ENCODE measurements around the gene CABCOCO1. TPM values are rescaled to one million over a fixed set of nuclear protein-coding genes. Genes with fewer than 3 reads are reported as not detected.

Gene CABCOCO1
- total and polyA plus RNA-seq, 2 of the 13 experiments (the other 11 are each of a cell fraction or from before 2014, with no cell fraction given), result not detected

DNA sequence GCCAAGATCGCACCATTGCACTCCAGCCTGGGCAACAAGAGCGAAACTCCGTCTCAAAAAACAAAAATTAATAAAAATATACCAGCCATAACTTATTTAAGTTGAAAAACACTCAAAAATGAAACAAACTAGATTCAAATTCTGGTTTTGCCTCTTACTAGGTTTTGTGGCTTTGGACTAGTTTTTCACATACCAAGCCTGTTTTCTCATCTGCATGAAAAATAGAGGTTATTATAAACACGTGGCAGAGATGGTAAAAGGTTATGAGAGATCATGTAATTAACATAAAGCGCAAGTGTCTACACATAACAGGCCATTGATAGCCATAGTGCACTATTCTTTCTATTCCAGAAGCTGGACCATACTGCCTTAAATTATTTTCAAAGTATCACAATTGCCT, 35.5 kb upstream of the CABCOCO1 start:
- TF ChIP-seq HIVEP1 (CRISPR knock-in tag; IDR thresholded peaks at IDR 0.05) (no peak), ZNF891 (CRISPR knock-in tag; IDR thresholded peaks at IDR 0.05) (no peak), ZNF850 (CRISPR knock-in tag; conservative IDR thresholded peaks at IDR 0.05) (no peak), ZNF33A (CRISPR knock-in tag; IDR thresholded peaks at IDR 0.05; ENCODE audit: borderline replicate concordance) (no peak), DMAP1 (CRISPR knock-in tag; IDR thresholded peaks at IDR 0.05) (no peak), KMT2B (CRISPR knock-in tag; IDR thresholded peaks at IDR 0.05) (no peak), SNAPC2 (CRISPR knock-in tag; IDR thresholded peaks at IDR 0.05) (no peak), ZNF207 (IDR thresholded peaks at IDR 0.05; ENCODE audit: borderline replicate concordance) (no peak), BCL6 (CRISPR knock-in tag; IDR thresholded peaks at IDR 0.05) (no peak), MEF2D (CRISPR knock-in tag; IDR thresholded peaks at IDR 0.05) (no peak), ZNF746 (CRISPR knock-in tag; IDR thresholded peaks at IDR 0.05) (no peak)
- TF ChIP-seq, protein P1, sequence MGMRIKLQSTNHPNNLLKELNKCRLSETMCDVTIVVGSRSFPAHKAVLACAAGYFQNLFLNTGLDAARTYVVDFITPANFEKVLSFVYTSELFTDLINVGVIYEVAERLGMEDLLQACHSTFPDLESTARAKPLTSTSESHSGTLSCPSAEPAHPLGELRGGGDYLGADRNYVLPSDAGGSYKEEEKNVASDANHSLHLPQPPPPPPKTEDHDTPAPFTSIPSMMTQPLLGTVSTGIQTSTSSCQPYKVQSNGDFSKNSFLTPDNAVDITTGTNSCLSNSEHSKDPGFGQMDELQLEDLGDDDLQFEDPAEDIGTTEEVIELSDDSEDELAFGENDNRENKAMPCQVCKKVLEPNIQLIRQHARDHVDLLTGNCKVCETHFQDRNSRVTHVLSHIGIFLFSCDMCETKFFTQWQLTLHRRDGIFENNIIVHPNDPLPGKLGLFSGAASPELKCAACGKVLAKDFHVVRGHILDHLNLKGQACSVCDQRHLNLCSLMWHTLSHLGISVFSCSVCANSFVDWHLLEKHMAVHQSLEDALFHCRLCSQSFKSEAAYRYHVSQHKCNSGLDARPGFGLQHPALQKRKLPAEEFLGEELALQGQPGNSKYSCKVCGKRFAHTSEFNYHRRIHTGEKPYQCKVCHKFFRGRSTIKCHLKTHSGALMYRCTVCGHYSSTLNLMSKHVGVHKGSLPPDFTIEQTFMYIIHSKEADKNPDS (CRISPR knock-in tag; IDR thresholded peaks at IDR 0.05), result no peak
- TF ChIP-seq, protein P2, sequence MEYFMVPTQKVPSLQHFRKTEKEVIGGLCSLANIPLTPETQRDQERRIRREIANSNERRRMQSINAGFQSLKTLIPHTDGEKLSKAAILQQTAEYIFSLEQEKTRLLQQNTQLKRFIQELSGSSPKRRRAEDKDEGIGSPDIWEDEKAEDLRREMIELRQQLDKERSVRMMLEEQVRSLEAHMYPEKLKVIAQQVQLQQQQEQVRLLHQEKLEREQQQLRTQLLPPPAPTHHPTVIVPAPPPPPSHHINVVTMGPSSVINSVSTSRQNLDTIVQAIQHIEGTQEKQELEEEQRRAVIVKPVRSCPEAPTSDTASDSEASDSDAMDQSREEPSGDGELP (IDR thresholded peaks at IDR 0.05; ENCODE audit: borderline replicate concordance, low read depth), result no peak
- intact Hi-C loops (cut with micrococcal nuclease; ENCODE audit: unreplicated experiment) (no loop called here), in situ Hi-C loops (cut with HindIII; ENCODE audit: extremely low pct_ligation_motif_present, low pct_unique_long_range_greater_than_20kb) (no loop called here)
- Histone ChIP-seq H4K20me1 (ENCODE audit: insufficient read depth, low read length) (no peaks in the 10 kb centered on the region), H3K4me3 (replicated peaks in 1 of 3; ENCODE audit: insufficient read depth in 1 of 3, low read depth in 2 of 3, low read length in 3 of 3) (no peak overlapping the region), H3K36me3 (replicated peaks in 1 of 2; ENCODE audit: control insufficient read depth in 1 of 2, insufficient read depth in 2 of 2, low read length in 2 of 2) (no peaks in the 10 kb centered on the region), H3K4me1 (ENCODE audit: insufficient read depth, low read length) (no peaks in the 10 kb centered on the region), H3K79me2 (ENCODE audit: insufficient read depth, low read length) (no peaks in the 10 kb centered on the region), H3K9me3 (ENCODE audit: low read length) (no peaks in the 10 kb centered on the region), H3K4me2 (ENCODE audit: low read depth, low read length) (no peak overlapping the region), H2AFZ (ENCODE audit: low read length) (no peak overlapping the region), H3K27me3 (ENCODE audit: control insufficient read depth in 1 of 2, insufficient read depth in 2 of 2, low read length in 2 of 2) (no peaks in the 10 kb centered on the region), H3K9ac (ENCODE audit: insufficient read depth, low read depth, low read length) (no peak overlapping the region), H3K27ac (ENCODE audit: extremely low read length, insufficient read depth, low read length) (no peak overlapping the region)
- POLR2A ChIA-PET, result no interaction called here
- FAIRE-seq (no peak), ATAC-seq (no peak), DNase-seq (ENCODE audit: low spot score) (no peak)
- CTCF ChIA-PET (ENCODE audit: low intra/inter-chr PET ratio, low total read pairs), result no interaction called here
- WGBS (ENCODE audit: low lambda C conversion rate), result 10% methylated on average over 5 of the region's 5 CpGs
- no TSS peak for BruUV-seq (replicated peaks)

Measured in HepG2 (cell line).